ENCODE data around the gene DDX41.
A peak's percentile ranks its signal among the peaks of the same experiment; 100 is the strongest.

DDX41 gene

GRCh38 chr5:177512736-177513380 lies 3.9 kb downstream of the DDX41 start:
- DNase-seq = no peak

DNA sequence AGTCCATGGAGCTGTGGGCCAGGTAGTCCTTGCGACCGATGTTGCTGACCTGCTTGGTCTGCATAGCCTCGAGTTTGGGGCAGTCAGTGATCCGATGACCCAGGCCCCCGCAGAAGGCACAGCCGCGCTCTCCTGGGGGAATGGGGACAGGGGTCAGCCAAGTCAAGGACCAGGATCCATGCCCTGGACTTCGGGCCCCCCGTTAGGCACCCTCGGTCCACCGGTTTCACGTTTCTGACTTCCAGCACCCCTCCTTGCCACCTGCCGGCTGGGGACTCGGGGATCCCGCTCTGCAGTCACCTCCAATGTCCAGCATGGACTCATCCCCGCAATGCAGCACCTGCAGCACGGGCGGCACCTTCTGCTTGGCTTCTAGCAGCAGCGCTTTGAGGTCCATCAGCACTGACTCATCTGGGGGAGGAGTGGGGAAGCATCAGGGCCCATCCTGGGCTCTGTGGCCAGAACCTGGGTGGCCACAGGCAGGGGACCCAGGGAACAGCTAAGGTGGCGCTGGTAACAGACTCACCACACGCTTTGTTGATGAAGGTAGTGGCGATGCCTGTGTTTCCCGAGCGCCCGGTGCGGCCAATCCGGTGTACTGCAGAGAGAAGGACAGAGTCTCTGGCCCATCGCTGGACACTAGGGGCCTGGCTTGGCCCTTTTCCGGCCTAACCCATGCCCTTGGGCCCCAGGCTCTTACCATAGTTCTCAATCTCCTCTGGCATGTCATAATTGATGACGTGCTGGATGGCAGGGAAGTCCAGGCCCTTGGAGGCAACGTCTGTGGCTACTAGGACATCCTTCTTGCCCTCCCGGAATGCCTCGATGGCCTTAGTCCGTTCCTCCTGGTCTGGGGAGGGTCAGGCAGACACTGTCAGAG lies 4.7 kb downstream of the DDX41 start:
- DNase-seq = no peak

DNA sequence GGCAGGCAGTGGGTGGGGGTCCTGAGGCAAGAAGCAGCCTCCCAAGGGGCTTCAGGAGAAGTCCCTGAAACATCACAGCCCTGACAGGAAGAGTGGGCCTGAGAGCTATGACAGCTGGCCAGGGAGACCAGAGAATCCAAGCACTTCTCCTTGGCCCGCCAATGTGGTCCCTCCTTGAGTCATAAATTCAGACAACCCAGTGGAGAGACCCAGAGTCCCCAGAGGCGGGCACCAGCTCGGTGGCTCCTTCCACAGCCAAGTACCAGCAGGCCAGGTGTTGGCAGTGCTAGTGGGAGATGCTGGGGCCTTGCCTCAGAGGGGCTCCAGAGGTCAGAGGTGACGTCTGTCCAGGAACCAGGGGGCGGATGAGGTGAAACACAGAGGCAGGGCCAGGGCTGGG lies 5.6 kb downstream of the DDX41 start:
- no peak for DNase-seq

DNA sequence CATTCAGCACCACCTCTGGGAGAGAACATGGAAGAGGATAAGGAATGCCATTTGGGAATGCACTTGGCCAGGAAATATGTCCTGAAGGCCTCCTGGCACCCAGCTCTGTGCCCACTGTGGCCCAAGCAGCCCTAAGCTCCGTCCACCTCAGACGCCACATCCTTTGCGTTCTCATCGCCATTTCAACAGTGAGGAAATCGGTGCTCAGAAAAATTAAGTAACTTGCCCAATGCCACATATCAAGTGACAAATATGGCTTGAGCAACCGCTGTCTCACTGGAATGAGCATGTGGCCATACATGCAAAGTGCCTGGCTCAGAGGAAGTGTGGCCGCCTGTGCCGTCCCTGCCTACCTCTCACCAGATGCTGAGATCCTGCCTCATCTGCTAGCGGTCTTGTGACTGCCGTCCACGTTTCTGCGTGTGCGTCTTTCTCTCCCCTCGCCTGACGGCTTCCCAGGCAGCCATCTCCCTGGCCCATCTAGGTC lies 6.2 kb downstream of the DDX41 start:
- DNase-seq = no peak

GRCh38 chr5:177509991-177510566 lies 6.7 kb downstream of the DDX41 start:
- DNase-seq = no peak

- DNase-seq = no peak
Observed at GRCh38 chr5:177509381-177509951, 7.3 kb downstream of the DDX41 start, which contains the start of gene DOK3. TSS of gene DOK3 (minus strand) at chr5:177509826. CDS start at chr5:177509540, 286 bp downstream.

- DNase-seq = no peak
Observed at GRCh38 chr5:177508837-177509236, 7.9 kb downstream of the DDX41 start.

DNA sequence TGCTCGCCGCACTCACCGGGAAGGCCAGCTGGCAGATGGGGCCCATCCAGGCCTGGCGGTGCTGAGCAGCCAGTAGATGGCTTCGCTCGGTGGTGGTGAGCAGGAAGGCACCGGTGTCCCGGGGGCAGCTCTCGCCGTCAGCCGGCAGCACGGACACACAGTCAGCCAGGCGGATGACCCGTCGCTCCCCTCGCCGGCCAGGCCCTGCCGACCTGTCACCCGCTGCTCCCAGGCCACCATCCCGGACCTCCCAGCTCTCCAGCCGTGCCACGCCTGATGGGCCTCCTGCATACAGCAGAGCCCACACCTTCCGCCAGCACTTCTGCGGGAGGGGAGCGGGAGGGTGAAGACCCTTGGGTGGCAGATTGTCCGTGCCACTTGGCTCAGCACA lies 8.5 kb downstream of the DDX41 start:
- no peak for DNase-seq

DNA sequence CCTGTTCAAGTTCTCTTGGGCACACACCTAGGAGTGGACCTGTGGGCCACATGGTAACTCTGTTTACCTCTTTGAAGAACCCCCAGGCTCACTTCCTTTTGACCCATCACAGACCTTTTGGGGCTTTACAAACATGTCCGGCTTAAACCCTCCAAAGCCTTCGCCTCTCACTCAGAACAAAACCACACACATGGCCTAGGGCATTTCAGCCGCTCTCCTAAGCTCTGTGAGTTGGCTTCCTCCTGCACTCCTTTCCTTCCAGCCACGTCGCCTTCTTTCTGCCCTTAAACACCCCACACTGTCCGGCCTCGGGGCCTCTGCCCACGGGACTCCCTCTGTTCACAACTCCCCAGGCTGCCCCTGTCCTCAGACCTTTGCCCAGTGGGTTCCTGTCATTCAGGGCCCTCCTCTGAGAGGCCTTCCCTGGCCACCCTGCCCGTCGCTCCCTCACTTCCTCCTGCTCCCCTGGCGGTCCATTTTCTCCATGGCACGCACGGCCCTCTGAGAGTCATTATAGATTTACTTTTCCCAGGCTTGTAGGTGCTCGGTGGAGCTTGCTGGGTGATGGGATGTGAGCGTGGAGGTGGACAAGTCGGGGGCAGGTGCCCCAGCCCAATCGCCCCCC lies 9.1 kb downstream of the DDX41 start:
- DNase-seq = no peak

DNA sequence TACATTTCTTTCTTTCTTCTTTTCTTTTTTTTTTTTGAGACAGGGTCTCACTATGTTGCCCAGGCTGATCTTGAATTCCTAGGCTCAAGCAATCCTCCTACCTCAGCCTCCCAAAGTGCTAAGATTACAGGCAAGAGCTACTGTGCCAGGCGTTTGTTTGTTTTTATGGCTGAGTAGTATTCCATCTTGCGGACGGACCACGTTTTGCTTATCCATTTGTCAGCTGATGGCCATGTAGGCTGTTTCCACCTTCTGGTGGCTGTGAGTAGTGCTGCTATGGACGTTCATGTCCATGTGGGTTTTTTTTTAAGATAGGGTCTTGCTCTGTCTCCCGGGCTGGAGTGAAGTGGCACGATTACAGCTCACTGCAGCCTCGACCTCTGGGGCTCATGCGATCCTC lies 9.6 kb downstream of the DDX41 start:
- DNase-seq = no peak

GRCh38 chr5:177505075-177505474 lies 11.7 kb downstream of the DDX41 start:
- DNase-seq = no peak

GRCh38 chr5:177504086-177505056 lies 12.4 kb downstream of the DDX41 start:
- DNase-seq = no peak

DNA sequence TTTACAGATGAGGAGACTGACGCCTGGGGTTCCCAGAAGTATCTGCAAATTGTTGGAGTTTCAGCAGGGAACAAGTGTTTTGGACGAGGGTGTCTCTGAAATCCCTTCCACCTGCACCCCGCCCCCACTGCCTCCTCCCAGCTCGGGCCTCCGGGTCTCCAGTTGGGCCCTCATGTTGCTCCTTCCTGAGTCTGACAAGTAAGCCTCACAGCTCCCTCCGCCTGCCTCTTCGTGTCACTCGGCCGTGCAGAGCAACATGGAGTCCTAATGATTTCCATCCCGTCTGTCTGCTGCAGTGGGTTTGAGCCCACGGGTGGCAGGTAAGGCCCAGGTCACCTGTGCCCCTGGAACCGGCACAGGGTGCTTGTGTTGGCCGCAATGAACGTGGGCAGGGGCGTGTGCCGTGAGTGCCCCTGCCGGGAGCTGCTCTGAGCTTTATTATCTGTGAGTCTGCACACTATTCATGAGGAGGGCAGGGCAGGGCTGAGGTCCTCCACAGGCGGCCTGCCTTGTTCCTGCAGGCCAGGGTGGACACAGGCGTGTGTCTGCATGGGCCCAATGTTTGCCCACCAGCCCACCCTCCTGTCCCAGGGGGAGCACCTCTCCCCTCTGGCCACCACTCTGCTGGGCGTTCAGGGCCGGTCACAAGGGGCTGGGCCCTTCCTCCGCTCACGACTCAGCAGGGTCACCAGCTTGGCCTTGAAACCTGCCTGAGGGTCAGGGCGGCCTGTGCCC lies 13.2 kb downstream of the DDX41 start:
- DNase-seq = no peak

DNA sequence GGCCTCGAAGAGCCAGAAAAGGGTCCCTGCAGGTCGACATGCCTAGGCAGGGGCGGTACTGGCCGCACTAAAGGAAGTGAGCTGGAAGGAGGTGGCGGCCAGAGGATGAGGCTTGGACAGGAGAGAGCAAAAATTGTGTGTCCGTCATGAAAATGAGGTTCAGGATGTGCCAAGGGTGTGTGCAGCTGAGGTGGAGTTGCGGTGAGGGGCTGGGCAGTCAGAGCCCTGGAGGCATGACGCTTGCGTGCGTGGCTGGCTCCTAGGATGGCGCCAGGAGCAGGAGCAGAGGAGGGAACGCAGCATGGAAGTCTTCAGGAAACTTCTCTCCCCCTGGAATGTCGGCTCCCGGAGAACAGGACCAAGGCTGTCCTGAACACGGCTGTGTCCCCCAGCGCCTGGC lies 13.9 kb downstream of the DDX41 start:
- DNase-seq = no peak

DNA sequence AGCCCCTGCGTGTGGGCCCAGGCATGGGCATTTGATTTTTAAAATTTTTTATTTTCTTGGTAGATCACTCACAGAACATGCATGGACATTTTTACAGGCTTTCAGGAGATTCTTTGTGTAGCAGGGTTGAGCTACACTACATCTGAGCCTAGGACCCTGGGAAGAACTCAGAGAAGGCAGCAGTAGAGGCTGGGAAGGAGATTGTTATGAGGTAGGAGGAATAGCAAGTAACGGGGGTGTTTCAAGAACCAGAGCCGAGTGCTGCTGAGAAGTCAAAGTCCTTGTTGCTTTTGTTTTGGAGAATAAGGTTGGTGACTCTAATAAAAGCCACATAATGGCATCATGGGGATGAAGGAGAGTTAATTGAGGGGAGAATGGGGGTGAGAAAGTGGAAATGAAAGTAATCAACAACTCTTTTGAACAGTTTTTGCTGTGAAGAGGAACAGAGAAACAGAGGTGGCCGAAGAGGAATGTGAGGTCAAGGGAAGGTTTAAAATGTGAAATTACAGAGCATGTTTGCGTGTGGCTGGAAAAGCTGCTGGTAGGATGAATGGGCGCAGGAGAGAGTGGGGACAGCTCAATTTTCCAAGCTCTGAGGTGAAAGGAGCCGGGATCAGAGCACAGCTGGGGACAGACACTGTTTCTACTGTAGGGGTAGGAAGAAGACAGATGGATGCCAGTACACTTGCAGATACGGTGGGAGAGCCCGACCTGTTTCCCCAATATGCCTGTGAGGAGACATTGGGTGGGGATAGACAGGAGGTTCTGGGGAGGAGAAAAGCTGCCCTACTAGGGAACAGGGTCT lies 14.7 kb downstream of the DDX41 start:
- DNase-seq = no peak

- DNase-seq = peak; percentile 81
Observed at GRCh38 chr5:177500685-177501522, 15.9 kb downstream of the DDX41 start.

DNA sequence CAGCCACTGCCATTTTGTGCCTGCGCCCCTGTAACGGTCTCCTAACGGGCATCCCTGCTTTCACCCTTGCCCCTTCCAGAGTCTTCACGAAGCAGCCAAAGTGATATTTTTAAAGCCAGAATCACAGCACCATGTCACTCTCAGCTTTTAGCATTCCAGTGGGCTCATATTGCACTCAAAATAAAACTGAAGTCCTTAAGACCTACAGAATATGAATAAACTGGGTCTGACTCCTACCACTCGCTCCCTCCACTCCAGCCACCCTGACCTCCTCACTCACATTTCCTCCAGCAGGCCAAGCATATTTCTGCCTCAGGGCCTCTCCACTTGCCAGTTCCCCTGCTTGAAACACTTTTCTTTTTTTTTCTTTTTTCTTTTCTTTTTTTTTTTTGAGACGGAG lies 16.9 kb downstream of the DDX41 start:
- DNase-seq = no peak

DNA sequence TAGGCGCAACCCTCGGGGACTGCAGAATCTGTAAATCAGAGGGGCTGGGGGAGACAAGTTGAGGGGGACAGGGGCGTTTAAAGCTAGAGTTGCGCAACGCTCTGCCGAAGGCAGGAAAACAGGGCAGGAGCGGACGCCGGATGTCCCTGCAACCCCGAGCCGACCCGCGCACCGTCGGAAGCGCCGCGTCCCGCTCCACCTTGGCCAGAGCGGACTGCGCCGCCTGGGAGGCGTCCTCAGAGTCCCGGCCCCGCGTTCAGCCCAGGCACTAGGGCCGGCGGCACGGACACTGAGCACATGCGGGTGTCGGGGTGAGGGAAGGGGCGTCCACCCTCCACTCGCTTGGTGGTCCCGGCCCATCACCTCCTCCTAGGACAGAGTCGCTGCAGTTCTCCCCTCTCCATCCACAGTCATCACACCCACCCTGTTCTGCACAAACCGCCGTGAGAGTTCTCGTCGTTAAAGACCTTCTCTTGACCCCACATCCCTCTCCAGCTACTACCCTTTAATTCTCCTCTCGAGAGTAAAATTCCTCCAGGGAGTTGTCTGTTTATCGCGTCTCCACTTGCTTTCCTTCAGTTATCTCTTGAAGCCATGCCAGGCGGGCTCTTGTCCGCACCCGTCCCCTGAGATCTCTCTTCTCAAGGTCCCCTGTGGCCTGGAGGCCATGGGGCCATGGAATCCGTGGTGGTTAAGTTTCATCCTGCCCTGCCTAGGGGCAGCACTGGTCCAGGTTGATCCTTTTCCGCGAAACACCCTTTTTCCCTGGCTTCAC lies 18.6 kb downstream of the DDX41 start:
- DNase-seq = no peak
